Activated CD4-positive, alpha-beta memory T cell treated with anti-CD3 and anti-CD28 coated beads, Interleukin-2, amount 10 ng/mL, durations not matched to agents 7 days and 5 days (primary cell): Measurements from ENCODE around the gene ATG12. TPM values are rescaled to one million over a fixed set of nuclear protein-coding genes. Genes with fewer than 3 reads are reported as not detected.

Experiments used
- CTCF ChIA-PET: fragments of 350-600 bp; sonication (Branson Sonifier 250); formaldehyde crosslinking; loops from one replicate; lab custom pipeline; 2021; ENCODE audit warnings: antibody characterized with exemption, inconsistent platforms; lab: Charles Lee
- POLR2A ChIA-PET: fragments of 350-600 bp; sonication (Branson Sonifier 250); formaldehyde crosslinking; loops from one replicate; lab custom pipeline; 2021; ENCODE audit warnings: antibody characterized with exemption; lab: Charles Lee
- DNase-seq: peaks from one replicate; pipeline ENCODE4 v3.0.0-alpha.2; 2020
- H3K27ac Mint-ChIP-seq: one replicate; pipeline ENCODE4 v1.8.0; 2021; ENCODE audit warnings: mild to moderate bottlenecking, mixed read lengths
- H3K27me3 Mint-ChIP-seq: one replicate; pipeline ENCODE4 v1.8.0; 2021; ENCODE audit warnings: mixed read lengths
- H3K36me3 Mint-ChIP-seq: one replicate; pipeline ENCODE4 v1.8.0; 2021; ENCODE audit warnings: low read depth, mixed read lengths
- H3K4me1 Mint-ChIP-seq: one replicate; pipeline ENCODE4 v1.8.0; 2021; ENCODE audit warnings: mixed read lengths
- H3K4me3 Mint-ChIP-seq: one replicate; pipeline ENCODE4 v1.8.0; 2021; ENCODE audit warnings: mild to moderate bottlenecking, mixed read lengths
- H3K9me3 Mint-ChIP-seq: one replicate; pipeline ENCODE4 v1.8.0; 2021; ENCODE audit warnings: mixed read lengths
- total RNA-seq, 2 experiments: library from RNA; stranded (reverse); gene quantifications; one replicate each; pipeline ENCODE4 v1.2.3, GENCODE V29; 2021

The ATG12 gene
- total RNA-seq, 2 experiments from 2014 or later, result 45.5 to 49.0 TPM

DNA sequence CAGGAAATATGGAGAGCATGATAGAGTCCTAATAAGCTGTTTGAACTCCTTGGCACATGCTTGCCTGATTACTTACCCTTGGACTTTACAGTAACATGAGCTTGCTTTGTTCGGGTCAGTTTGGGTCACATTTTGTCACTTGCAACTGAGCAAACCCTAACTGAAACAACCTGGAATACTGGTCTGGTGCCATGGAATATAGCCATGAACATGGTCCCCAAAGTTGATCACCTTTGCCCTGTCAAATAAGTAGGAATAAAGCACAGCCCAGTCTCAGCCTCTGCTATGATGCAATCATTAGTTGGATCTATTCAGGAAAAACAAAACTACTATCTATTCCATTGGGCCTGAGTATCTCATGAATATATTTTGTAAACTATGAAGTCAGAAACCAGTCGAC, 43.1 kb downstream of the ATG12 start:
- peaks cover 19% of the 10 kb centered on the region for H3K4me1 Mint-ChIP-seq
- CTCF ChIA-PET, result interaction anchor here (1.1 kb wide), 1 partner anchor 10 kb away, joined by 3 read pairs; no protein-coding TSS in a partner anchor
- no peak overlapping the region for H3K4me3 Mint-ChIP-seq
- DNase-seq, result no peak
- H3K27me3 Mint-ChIP-seq, result peaks cover 12% of the 10 kb centered on the region
- no peaks in the 10 kb centered on the region for H3K36me3 Mint-ChIP-seq
- H3K27ac Mint-ChIP-seq, result no peak overlapping the region
- POLR2A ChIA-PET, result no interaction called here
- H3K9me3 Mint-ChIP-seq, result no peaks in the 10 kb centered on the region

DNA sequence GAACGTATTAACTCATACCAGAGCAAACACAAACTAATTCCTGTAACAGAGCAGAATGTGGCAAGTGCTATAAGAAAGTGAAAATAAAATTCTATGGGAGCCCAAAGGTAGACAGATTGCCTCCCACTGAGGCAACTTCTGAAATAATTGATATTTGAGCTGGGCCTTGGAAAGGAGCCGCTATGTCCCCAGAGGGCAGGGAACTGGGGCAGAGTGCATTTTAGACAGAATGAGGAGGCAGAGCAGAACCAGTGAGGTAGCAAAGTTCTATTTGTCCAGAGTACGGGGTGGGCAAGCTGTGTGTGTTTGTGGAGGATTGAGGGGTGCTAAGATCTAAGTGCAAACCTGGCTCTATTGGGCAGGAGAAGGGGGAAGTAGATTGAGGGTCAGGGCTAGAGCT, 44.7 kb downstream of the ATG12 start:
- Mint-ChIP-seq H3K27ac (no peak overlapping the region), H3K4me3 (no peak overlapping the region), H3K36me3 (no peaks in the 10 kb centered on the region), H3K9me3 (no peaks in the 10 kb centered on the region), H3K4me1 (peaks cover 24% of the 10 kb centered on the region), H3K27me3 (peaks cover 19% of the 10 kb centered on the region)
- ChIA-PET CTCF (interaction anchor here (1.0 kb wide), 1 partner anchor 10 kb away, joined by 3 read pairs; no protein-coding TSS in a partner anchor), POLR2A (no interaction called here)
- no peak for DNase-seq

DNA sequence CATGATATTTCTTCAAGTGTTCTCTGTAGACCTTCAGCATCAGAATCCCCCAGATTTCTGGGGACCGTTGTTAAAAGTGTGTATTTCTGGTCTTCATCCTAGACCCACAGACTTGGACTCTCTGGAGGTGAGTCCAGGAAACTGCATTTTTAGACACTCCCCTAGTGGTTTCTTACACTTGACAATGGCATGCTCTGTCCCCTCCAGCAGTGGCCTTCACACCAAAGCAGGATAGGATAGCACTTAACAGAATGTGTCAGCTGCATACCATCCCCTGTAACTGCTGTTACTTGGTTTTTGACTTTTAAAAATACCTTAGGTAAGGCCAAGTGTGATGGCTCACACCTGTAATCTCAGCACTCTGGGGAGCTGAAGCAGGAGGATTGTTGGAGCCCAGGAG, 45.7 kb downstream of the ATG12 start:
- Mint-ChIP-seq H3K27ac (no peak overlapping the region), H3K4me3 (no peak overlapping the region)
- CTCF ChIA-PET, result no interaction called here

DNA sequence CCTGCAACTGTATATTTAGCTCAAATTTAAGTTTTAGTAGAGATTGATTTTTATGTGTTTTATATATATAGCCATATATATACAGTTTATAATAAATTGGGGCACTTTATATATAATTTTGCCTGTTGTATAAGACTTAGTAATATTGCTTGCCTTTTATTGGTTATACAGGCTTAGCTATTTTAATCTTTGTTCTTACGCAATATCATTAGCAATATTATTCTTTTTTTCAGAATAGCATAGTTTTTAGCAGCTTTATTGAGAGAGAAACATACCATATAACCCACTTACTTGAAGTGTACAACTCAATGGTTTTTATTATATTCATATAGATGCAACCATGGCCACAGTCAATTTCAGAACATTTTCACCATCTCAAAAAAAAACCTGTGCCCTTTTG, 52.9 kb downstream of the ATG12 start:
- Mint-ChIP-seq H3K4me1 (peaks cover 4% of the 10 kb centered on the region), H3K27ac (no peak overlapping the region), H3K36me3 (no peaks in the 10 kb centered on the region), H3K4me3 (no peak overlapping the region), H3K27me3 (peaks cover 64% of the 10 kb centered on the region), H3K9me3 (peaks cover 6% of the 10 kb centered on the region)
- ChIA-PET POLR2A (no interaction called here), CTCF (interaction anchor here (0.8 to 1.2 kb wide), 2 partner anchors 10 to 214 kb away, joined by 3 read pairs; no protein-coding TSS in a partner anchor)
- no peak for DNase-seq

More for the DNA sequence above, 45.7 kb downstream of the ATG12 start:
- POLR2A ChIA-PET, result no interaction called here
- Mint-ChIP-seq H3K36me3 (no peaks in the 10 kb centered on the region), H3K4me1 (peaks cover 24% of the 10 kb centered on the region), H3K9me3 (no peaks in the 10 kb centered on the region), H3K27me3 (peaks cover 25% of the 10 kb centered on the region)
- no peak for DNase-seq

DNA sequence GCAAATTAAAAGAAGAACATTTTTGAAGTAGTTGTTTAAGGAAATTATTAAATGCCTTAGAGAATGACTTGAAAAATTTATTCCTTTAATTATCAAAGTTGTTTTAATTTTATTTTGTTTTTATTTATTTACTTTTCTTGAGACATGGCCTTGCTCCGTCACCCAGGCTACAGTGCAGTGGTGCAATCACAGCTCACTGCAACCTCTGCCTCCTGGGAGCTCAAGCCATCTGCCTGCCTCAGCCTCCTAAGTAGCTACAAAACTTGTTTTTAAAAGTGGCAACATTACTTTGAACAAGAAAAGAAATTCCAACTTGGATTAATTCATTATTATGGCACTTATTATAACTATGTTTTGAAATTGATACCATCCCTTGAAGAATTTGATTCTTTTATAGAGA, 53.9 kb downstream of the ATG12 start:
- CTCF ChIA-PET, result no interaction called here

DNA sequence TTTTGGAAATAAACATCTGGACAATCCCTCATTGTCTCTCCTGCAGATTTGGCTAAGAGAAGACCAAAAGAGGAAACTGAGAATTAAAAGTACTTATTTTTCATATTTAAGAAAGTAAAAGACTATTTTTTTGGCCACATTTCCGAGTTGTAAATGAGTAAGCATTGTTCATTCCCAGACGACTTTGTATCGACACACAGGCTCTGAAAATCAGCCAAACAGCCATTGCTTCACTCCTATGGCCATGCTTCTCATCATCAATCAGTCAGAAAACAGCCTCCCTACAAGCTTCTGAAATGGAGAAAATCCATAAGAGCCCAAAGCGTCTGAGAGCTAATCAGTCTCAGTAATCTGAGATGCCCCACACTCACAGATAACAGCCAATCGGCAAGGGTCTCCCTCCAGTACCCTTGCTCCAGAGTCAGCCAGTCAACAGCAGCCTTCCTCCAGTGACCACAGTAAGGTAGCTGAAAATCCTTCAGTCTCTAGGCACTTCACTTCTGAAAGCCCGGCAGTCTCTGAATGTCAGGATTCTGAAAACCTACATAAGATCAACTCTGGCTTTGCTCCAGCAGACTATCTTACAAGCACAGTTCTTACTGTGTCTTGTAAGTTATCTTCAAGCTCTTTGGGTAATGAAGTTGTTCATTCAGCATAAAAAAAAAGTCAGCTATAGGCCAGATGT, 55.8 kb downstream of the ATG12 start:
- ChIA-PET POLR2A (no interaction called here), CTCF (no interaction called here)
- no peak overlapping the region for H3K4me3 Mint-ChIP-seq
- no peaks in the 10 kb centered on the region for H3K4me1 Mint-ChIP-seq
- peaks cover 56% of the 10 kb centered on the region for H3K27me3 Mint-ChIP-seq
- peaks cover 6% of the 10 kb centered on the region for H3K9me3 Mint-ChIP-seq
- H3K36me3 Mint-ChIP-seq, result no peaks in the 10 kb centered on the region
- H3K27ac Mint-ChIP-seq, result no peak overlapping the region
- no peak for DNase-seq

More for the DNA sequence above, 53.9 kb downstream of the ATG12 start:
- DNase-seq, result no peak
- no peaks in the 10 kb centered on the region for H3K4me1 Mint-ChIP-seq
- no peak overlapping the region for H3K27ac Mint-ChIP-seq
- H3K9me3 Mint-ChIP-seq, result peaks cover 6% of the 10 kb centered on the region
- POLR2A ChIA-PET, result no interaction called here
- H3K27me3 Mint-ChIP-seq, result peaks cover 59% of the 10 kb centered on the region
- no peak overlapping the region for H3K4me3 Mint-ChIP-seq
- no peaks in the 10 kb centered on the region for H3K36me3 Mint-ChIP-seq

DNA sequence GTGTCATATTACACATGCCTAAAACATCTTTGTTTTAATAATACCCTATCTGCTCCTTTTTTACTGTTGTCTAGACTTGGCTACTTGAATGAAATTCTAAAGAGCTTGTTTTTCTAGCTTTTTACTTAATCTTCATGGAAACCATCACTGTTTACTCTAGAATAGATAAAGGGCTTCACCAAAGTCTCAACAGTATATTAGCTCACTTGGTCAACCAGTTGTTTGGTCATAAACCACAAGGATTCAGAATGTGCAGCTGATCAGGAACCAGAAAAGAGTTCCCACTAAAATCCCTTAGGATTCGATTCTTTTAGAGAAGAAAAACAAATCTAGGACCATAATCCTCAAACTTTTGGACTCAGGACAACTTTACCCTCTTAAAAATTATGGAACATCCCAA, 62.9 kb downstream of the ATG12 start:
- H3K4me1 Mint-ChIP-seq, result no peaks in the 10 kb centered on the region

More for the DNA sequence above, 62.9 kb downstream of the ATG12 start:
- DNase-seq, result no peak
- H3K27me3 Mint-ChIP-seq, result peaks cover 33% of the 10 kb centered on the region
- no peaks in the 10 kb centered on the region for H3K9me3 Mint-ChIP-seq
- no peak overlapping the region for H3K27ac Mint-ChIP-seq
- ChIA-PET CTCF (interaction anchor here (1.0 kb wide), 1 partner anchor 12 kb away, joined by 3 read pairs; no protein-coding TSS in a partner anchor), POLR2A (no interaction called here)
- H3K36me3 Mint-ChIP-seq, result no peaks in the 10 kb centered on the region
- H3K4me3 Mint-ChIP-seq, result no peak overlapping the region

Other genes starting within 250 kb of the ATG12 start
- 1 to 10 TPM; 1.8 to 2.5 TPM for gene TICAM2, start 239.1 kb downstream of the ATG12 start, total RNA-seq
- 10 to 100 TPM; 52.7 to 55.6 TPM for gene TMED7, start 215.5 kb downstream of the ATG12 start, total RNA-seq
- gene CDO1, start 24.9 kb downstream of the ATG12 start, total RNA-seq, result under 1 TPM; 0.28 to 0.50 TPM
- 10 to 100 TPM; 73.5 to 87.0 TPM for gene AP3S1, start 370 bp upstream of the ATG12 start, total RNA-seq
- under 1 TPM in 1 of 2 experiments, not detected in 1; 0.13 TPM for gene LVRN, start 120.9 kb upstream of the ATG12 start, total RNA-seq
- gene ARL14EPL, start 190.9 kb upstream of the ATG12 start, total RNA-seq, result not detected
- 10 to 100 TPM; 21.7 to 22.5 TPM for gene COMMD10, start 243.5 kb upstream of the ATG12 start, total RNA-seq